DND-41 (cell line): Measurements from ENCODE around the gene ST6GALNAC2.

Experiments
- CTCF ChIP-seq: IDR thresholded peaks from 2 replicates; pipeline ENCODE4 v1.5.1; 2012; ENCODE audit warnings: borderline replicate concordance, low read length, moderate library complexity, mild to moderate bottlenecking; ENCODE audit not compliant: poor library complexity, severe bottlenecking; ENCODE audit errors: extremely low read depth
- EZH2 ChIP-seq: IDR thresholded peaks from 3 replicates; pipeline ENCODE4 v1.6.1; 2012; ENCODE audit warnings: borderline replicate concordance, low read depth, mild to moderate bottlenecking, moderate library complexity, low read length, inconsistent platforms; ENCODE audit not compliant: severe bottlenecking

DNA sequence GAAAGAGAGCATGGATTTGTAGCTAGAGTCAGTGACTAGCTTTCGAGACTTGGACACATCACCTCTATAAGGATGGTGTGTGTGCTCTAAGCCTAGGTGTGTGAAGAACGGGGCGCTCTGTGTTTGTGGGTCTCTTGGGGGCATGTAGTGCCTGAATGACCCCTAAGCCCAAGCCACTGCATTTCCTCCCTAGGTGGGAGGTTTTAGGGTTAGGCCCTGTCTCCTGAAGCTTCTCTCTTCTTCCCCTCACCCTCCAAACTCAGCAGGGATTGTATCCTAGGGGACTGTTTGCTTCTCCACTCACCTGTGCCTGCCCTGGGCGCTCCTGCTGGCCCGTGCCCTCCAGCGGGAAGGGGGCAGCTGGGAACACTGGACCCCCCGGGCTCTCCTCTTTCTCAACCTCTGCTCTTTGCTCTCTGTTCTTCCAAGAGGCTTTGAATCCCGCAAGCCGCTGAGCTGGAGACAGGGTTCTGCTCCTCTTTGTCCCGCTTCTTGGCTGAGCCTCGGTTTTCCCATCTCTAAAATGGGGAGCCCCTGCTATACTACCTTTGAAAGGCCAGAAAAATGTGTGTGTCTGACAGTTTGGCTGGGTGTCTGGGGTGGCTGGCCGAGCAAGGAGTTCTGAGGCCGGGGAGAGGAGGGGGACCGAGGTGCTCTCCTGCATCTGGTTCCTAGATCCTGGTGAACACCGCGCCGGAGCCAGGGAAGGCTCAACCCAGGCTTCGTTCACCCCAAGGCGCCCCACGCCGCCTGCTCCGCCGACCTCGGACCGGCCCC, 49.0 kb downstream of the ST6GALNAC2 start:
- no peak for TF ChIP-seq CTCF
- TF ChIP-seq EZH2 = no peak
